HUDEP-2 (cell line): ENCODE measurements around the gene CALML6.
A peak's percentile ranks its signal among the peaks of the same experiment; 100 is the strongest.

ENCODE experiments used
- DNase-seq, 76 experiments: peaks; one replicate each; lab custom pipeline; 2025; ENCODE audit not compliant: unreplicated experiment in 76 of 76; lab: John Stamatoyannopoulos, UW

CALML6 gene

GRCh38 chr1:1910033-1910465, 5.0 kb upstream of the CALML6 start:
- DNase-seq = no peak

GRCh38 chr1:1910651-1911331, 4.3 kb upstream of the CALML6 start:
- DNase-seq = no peak

GRCh38 chr1:1911350-1912041, 3.6 kb upstream of the CALML6 start:
- DNase-seq = no peak

- DNase-seq = no peak
Observed at GRCh38 chr1:1914101-1914970, 724 bp upstream of the CALML6 start.

- no peak for DNase-seq
Observed at GRCh38 chr1:1915911-1916840, 1.1 kb downstream of the CALML6 start.

GRCh38 chr1:1916851-1917251, 1.8 kb downstream of the CALML6 start:
- no peak for DNase-seq

- DNase-seq = no peak
Observed at GRCh38 chr1:1917304-1917976, 2.4 kb downstream of the CALML6 start.

- no peak for DNase-seq
Observed at GRCh38 chr1:1917995-1918900, 3.2 kb downstream of the CALML6 start.

GRCh38 chr1:1918901-1919303, 3.8 kb downstream of the CALML6 start, which contains the start of gene TMEM52:
Gene TMEM52, minus strand, starts transcription at chr1:1919279. Its CDS starts 14 bp downstream, at chr1:1919265.
- peak in 1 of 76 experiments; percentile 82 for DNase-seq

- DNase-seq = peak; percentile 69 to 100 (median 99)
Observed at GRCh38 chr1:1919304-1920056, 4.4 kb downstream of the CALML6 start.

GRCh38 chr1:1920057-1920607, 5.1 kb downstream of the CALML6 start:
- no peak for DNase-seq

GRCh38 chr1:1920608-1921458, 5.8 kb downstream of the CALML6 start:
- no peak for DNase-seq

- no peak for DNase-seq
Observed at GRCh38 chr1:1921459-1921862, 6.4 kb downstream of the CALML6 start.

- DNase-seq = no peak
Observed at GRCh38 chr1:1921901-1922701, 7.0 kb downstream of the CALML6 start.

GRCh38 chr1:1922702-1922955, 7.6 kb downstream of the CALML6 start:
- DNase-seq = no peak
